A549 (cell line): ENCODE measurements around the gene PTPRD.

Source experiments
- MAZ ChIP-seq: fragments of 150-350 bp; IDR thresholded peaks from 2 replicates; pipeline ENCODE4 v1.6.1; 2014; ENCODE audit warnings: antibody characterized with exemption, low read depth, low read length, borderline replicate concordance
- MYC ChIP-seq: IDR thresholded peaks from 2 replicates; pipeline ENCODE4 v1.6.1; 2012; ENCODE audit warnings: mild to moderate bottlenecking, inconsistent platforms, low read length, improper control_type of control experiment, borderline replicate concordance
- RFX5 ChIP-seq: fragments of 450-650 bp; IDR thresholded peaks from 2 replicates; pipeline ENCODE4 v1.7.1; 2014; ENCODE audit warnings: antibody characterized with exemption, mild to moderate bottlenecking, moderate library complexity
- TF ChIP-seq, protein P1 (sequence below): fragments of >200 bp; sonication (Bioruptor Twin); formaldehyde crosslinking; IDR thresholded peaks from 3 replicates; pipeline ENCODE4 v1.5.1; 2016
- TF ChIP-seq, protein P2 (sequence below): IDR thresholded peaks from 2 replicates; pipeline ENCODE4 v1.6.1; 2012
- TF ChIP-seq, protein P3 (sequence below): fragments of 150-350 bp; IDR thresholded peaks from 2 replicates; pipeline ENCODE4 v1.6.1; 2014; ENCODE audit warnings: low read depth, mild to moderate bottlenecking, low read length

DNA sequence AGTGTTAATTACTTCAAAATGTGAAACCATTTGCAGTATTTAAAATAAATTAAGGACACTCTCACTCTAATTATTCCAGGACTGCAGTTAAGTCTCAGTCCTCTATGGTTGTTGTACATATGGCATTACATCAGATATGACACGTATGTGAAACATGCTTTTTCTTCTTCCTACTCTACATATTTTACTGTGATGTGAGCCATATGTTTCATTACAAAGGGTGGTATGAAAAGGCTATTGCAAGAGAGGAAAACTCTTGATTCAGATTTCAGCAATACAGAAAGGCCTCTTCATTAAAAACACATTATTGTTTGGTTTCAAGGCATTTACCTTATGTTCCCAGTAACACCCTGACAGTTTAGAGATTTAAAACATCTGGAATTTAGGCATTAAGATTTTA, 1848.8 kb downstream of the PTPRD start:
- TF ChIP-seq MYC (no peak), MAZ (no peak), RFX5 (no peak)
- TF ChIP-seq, protein P1, sequence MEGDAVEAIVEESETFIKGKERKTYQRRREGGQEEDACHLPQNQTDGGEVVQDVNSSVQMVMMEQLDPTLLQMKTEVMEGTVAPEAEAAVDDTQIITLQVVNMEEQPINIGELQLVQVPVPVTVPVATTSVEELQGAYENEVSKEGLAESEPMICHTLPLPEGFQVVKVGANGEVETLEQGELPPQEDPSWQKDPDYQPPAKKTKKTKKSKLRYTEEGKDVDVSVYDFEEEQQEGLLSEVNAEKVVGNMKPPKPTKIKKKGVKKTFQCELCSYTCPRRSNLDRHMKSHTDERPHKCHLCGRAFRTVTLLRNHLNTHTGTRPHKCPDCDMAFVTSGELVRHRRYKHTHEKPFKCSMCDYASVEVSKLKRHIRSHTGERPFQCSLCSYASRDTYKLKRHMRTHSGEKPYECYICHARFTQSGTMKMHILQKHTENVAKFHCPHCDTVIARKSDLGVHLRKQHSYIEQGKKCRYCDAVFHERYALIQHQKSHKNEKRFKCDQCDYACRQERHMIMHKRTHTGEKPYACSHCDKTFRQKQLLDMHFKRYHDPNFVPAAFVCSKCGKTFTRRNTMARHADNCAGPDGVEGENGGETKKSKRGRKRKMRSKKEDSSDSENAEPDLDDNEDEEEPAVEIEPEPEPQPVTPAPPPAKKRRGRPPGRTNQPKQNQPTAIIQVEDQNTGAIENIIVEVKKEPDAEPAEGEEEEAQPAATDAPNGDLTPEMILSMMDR, result no peak
- TF ChIP-seq, protein P2, sequence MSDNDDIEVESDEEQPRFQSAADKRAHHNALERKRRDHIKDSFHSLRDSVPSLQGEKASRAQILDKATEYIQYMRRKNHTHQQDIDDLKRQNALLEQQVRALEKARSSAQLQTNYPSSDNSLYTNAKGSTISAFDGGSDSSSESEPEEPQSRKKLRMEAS, result no peak
- TF ChIP-seq, protein P3, sequence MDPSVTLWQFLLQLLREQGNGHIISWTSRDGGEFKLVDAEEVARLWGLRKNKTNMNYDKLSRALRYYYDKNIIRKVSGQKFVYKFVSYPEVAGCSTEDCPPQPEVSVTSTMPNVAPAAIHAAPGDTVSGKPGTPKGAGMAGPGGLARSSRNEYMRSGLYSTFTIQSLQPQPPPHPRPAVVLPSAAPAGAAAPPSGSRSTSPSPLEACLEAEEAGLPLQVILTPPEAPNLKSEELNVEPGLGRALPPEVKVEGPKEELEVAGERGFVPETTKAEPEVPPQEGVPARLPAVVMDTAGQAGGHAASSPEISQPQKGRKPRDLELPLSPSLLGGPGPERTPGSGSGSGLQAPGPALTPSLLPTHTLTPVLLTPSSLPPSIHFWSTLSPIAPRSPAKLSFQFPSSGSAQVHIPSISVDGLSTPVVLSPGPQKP, result no peak
